ENCODE data around the gene RAPGEF2.
"Not testable (repeated sequence)": the region's sequence is repeated elsewhere in the genome, so short reads cannot be mapped to it uniquely, and the experiment has no call there.

The RAPGEF2 gene

GRCh38 chr4:159368320-159368719 is 265.4 kb downstream of the RAPGEF2 start:
- no peak for DNase-seq (ENCODE audit: low read depth in 3 of 3)

GRCh38 chr4:159369256-159369655 is 266.4 kb downstream of the RAPGEF2 start:
- no peak for DNase-seq (ENCODE audit: low read depth in 3 of 3)

GRCh38 chr4:159370286-159370685 is 267.4 kb downstream of the RAPGEF2 start:
- no peak for DNase-seq (ENCODE audit: low read depth in 3 of 3)

GRCh38 chr4:159374749-159375530 is 272.1 kb downstream of the RAPGEF2 start:
- no peak for DNase-seq (ENCODE audit: low read depth in 3 of 3)

- no peak for DNase-seq (ENCODE audit: low read depth in 3 of 3)
These were observed 273.4 kb downstream of the RAPGEF2 start for GRCh38 chr4:159376289-159376688.

- DNase-seq (ENCODE audit: low read depth in 3 of 3), result no peak
These were observed 275.3 kb downstream of the RAPGEF2 start for GRCh38 chr4:159378056-159378616.

GRCh38 chr4:159379064-159379463 is 276.2 kb downstream of the RAPGEF2 start:
- not testable (repeated sequence) for DNase-seq (ENCODE audit: low read depth in 3 of 3)

- no peak for DNase-seq (ENCODE audit: low read depth in 3 of 3)
These were observed 277.0 kb downstream of the RAPGEF2 start for GRCh38 chr4:159379836-159380235.

- no peak for DNase-seq (ENCODE audit: low read depth in 3 of 3)
These were observed 280.1 kb downstream of the RAPGEF2 start for GRCh38 chr4:159382856-159383561.

- no peak for DNase-seq (ENCODE audit: low read depth in 3 of 3)
These were observed 280.7 kb downstream of the RAPGEF2 start for GRCh38 chr4:159383562-159383931.

- no peak for DNase-seq (ENCODE audit: low read depth in 3 of 3)
These were observed 281.1 kb downstream of the RAPGEF2 start for GRCh38 chr4:159384017-159384416.

- DNase-seq (ENCODE audit: low read depth in 3 of 3), result no peak
These were observed 281.8 kb downstream of the RAPGEF2 start for GRCh38 chr4:159384632-159385031.

GRCh38 chr4:159386620-159387019 is 283.7 kb downstream of the RAPGEF2 start:
- no peak for DNase-seq (ENCODE audit: low read depth in 3 of 3)

- DNase-seq (ENCODE audit: low read depth in 3 of 3), result no peak
These were observed 286.9 kb downstream of the RAPGEF2 start for GRCh38 chr4:159389756-159390155.

- DNase-seq (ENCODE audit: low read depth in 3 of 3), result no peak
These were observed 287.8 kb downstream of the RAPGEF2 start for GRCh38 chr4:159390648-159391047.

- DNase-seq (ENCODE audit: low read depth in 3 of 3), result no peak
These were observed 292.8 kb downstream of the RAPGEF2 start for GRCh38 chr4:159395693-159396092.

- no peak for DNase-seq (ENCODE audit: low read depth in 3 of 3)
These were observed 293.3 kb downstream of the RAPGEF2 start for GRCh38 chr4:159396151-159396550.

GRCh38 chr4:159398236-159398638 is 295.4 kb downstream of the RAPGEF2 start:
- DNase-seq (ENCODE audit: low read depth in 3 of 3), result no peak

- no peak for DNase-seq (ENCODE audit: low read depth in 3 of 3)
These were observed 297.8 kb downstream of the RAPGEF2 start for GRCh38 chr4:159400558-159401225.

GRCh38 chr4:159401226-159401712 is 298.4 kb downstream of the RAPGEF2 start:
- DNase-seq (ENCODE audit: low read depth in 3 of 3), result no peak

GRCh38 chr4:159401791-159402380 is 299.0 kb downstream of the RAPGEF2 start:
- no peak for DNase-seq (ENCODE audit: low read depth in 3 of 3)
